Ascending aorta (tissue), 2 donors: Measurements from ENCODE around the gene THADA. TPM values are rescaled to one million over a fixed set of nuclear protein-coding genes. Genes with fewer than 3 reads are reported as not detected.
A peak's percentile ranks its signal among the peaks of the same experiment; 100 is the strongest.

Experiments
- DNase-seq, 2 donors: peaks; one replicate each; pipeline ENCODE4 v3.0.0-alpha.2; 2019; ENCODE audit warnings: low spot score in 2 of 2
- H3K27ac ChIP-seq, 2 donors: fragments of 200-600 bp; sonication (generic); one replicate each; pipeline ENCODE4 v1.5.1; 2016 to 2017; ENCODE audit warnings: mild to moderate bottlenecking in 1 of 2
- H3K27me3 ChIP-seq: fragments of 200-600 bp; sonication (generic); one replicate; pipeline ENCODE4 v1.5.1; 2017
- H3K36me3 ChIP-seq, 2 donors: fragments of 200-600 bp; sonication (generic); one replicate each; pipeline ENCODE4 v1.5.1; 2016
- H3K4me1 ChIP-seq, 2 donors: fragments of 200-600 bp; sonication (generic); one replicate each; pipeline ENCODE4 v1.5.1; 2016 to 2017; ENCODE audit warnings: mild to moderate bottlenecking in 1 of 2
- H3K4me3 ChIP-seq, 2 donors: fragments of 200-600 bp; sonication (generic); one replicate each; pipeline ENCODE4 v1.5.1; 2016 to 2017; ENCODE audit warnings: mild to moderate bottlenecking in 1 of 2
- H3K9me3 ChIP-seq, 2 donors: fragments of 200-600 bp; sonication (generic); one replicate each; pipeline ENCODE4 v1.5.1; 2016
- CTCF ChIP-seq, 3 experiments: fragments of 200-600 bp in 2 of 3; fragments of 450-650 bp in 1 of 3; sonication (generic) in 2 of 3; IDR thresholded peaks; one replicate each; pipeline ENCODE4 v1.5.1; 2016 to 2019; ENCODE audit warnings: antibody characterized with exemption in 3 of 3, mild to moderate bottlenecking in 1 of 3, moderate library complexity in 1 of 3
- intact Hi-C: fragments of 100-400 bp; cut with DNase I; formaldehyde crosslinking; loops from one replicate; pipeline ENCODE4 v1.15.1; 2023
- total RNA-seq: library from RNA; depleted of rRNA; stranded (reverse); fragments of >200 nt; gene quantifications from one replicate; pipeline ENCODE4 v1.1.0, GENCODE V29; 2016

THADA gene
- total RNA-seq, 1 donor from 2014 or later = 27.4 TPM

- no peaks in the 10 kb centered on the region for H3K36me3 ChIP-seq
- H3K9me3 ChIP-seq = no peaks in the 10 kb centered on the region
- no peaks in the 10 kb centered on the region for H3K27me3 ChIP-seq
- H3K27ac ChIP-seq = peak overlapping the region; percentile 74 to 85
- intact Hi-C loops = no loop called here
- peaks cover 6 to 32% of the 10 kb centered on the region in 2 donors for H3K4me1 ChIP-seq
- no peak overlapping the region for H3K4me3 ChIP-seq
- no peak for DNase-seq
- no peak for TF ChIP-seq CTCF (IDR thresholded peaks at IDR 0.05)
Measured at GRCh38 chr2:43314299-43314927, 281.4 kb downstream of the THADA start.

GRCh38 chr2:43313642-43314017, 282.2 kb downstream of the THADA start:
- no peak for DNase-seq
- Histone ChIP-seq H3K36me3 (no peaks in the 10 kb centered on the region), H3K27me3 (no peaks in the 10 kb centered on the region), H3K27ac (peak overlapping the region; percentile 74 to 85), H3K4me1 (peaks cover 6 to 32% of the 10 kb centered on the region in 2 donors), H3K4me3 (no peak overlapping the region), H3K9me3 (no peaks in the 10 kb centered on the region)
- no peak for TF ChIP-seq CTCF (IDR thresholded peaks at IDR 0.05)
- intact Hi-C loops = no loop called here

GRCh38 chr2:43312755-43313641, 282.8 kb downstream of the THADA start:
- Histone ChIP-seq H3K9me3 (no peaks in the 10 kb centered on the region), H3K4me1 (peaks cover 6 to 32% of the 10 kb centered on the region in 2 donors), H3K27me3 (no peaks in the 10 kb centered on the region), H3K27ac (peak overlapping the region; percentile 74 to 85), H3K4me3 (no peak overlapping the region), H3K36me3 (no peaks in the 10 kb centered on the region)
- intact Hi-C loops = no loop called here
- no peak for TF ChIP-seq CTCF (IDR thresholded peaks at IDR 0.05)
- DNase-seq = peak in 1 of 2 donors; percentile 66

- peak in 1 of 2 donors; percentile 42 for DNase-seq
- Histone ChIP-seq H3K4me3 (no peak overlapping the region), H3K27ac (peak overlapping the region; percentile 74 to 85), H3K36me3 (no peaks in the 10 kb centered on the region), H3K4me1 (peaks cover 6 to 33% of the 10 kb centered on the region in 2 donors), H3K27me3 (no peaks in the 10 kb centered on the region), H3K9me3 (no peaks in the 10 kb centered on the region)
- no peak for TF ChIP-seq CTCF (IDR thresholded peaks at IDR 0.05)
- intact Hi-C loops = no loop called here
Measured at GRCh38 chr2:43311276-43311675, 284.6 kb downstream of the THADA start.

- H3K9me3 ChIP-seq = no peaks in the 10 kb centered on the region
- no peaks in the 10 kb centered on the region for H3K27me3 ChIP-seq
- H3K4me1 ChIP-seq = peaks cover 11 to 44% of the 10 kb centered on the region in 2 donors
- TF ChIP-seq CTCF (IDR thresholded peaks at IDR 0.05) = no peak
- no peak for DNase-seq
- H3K4me3 ChIP-seq = no peak overlapping the region
- intact Hi-C loops = no loop called here
- H3K36me3 ChIP-seq = no peaks in the 10 kb centered on the region
- peak overlapping the region; percentile 4 to 64 for H3K27ac ChIP-seq
Measured at GRCh38 chr2:43309935-43310334, 285.9 kb downstream of the THADA start.
